ENCODE results near the gene PEX10. TPM values are rescaled to one million over a fixed set of nuclear protein-coding genes. Genes with fewer than 3 reads are reported as not detected.

The PEX10 gene
- total RNA-seq, 4 donors from 2014 or later: 20.8 to 33.3 (median 23.9) TPM

GRCh38 chr1:2384941-2385481 is 27.4 kb downstream of the PEX10 start:
- DNase-seq (ENCODE audit: low spot score) (no peak), ATAC-seq (ENCODE audit: low FRiP score) (no peak)
- no peak for TF ChIP-seq CTCF (IDR thresholded peaks at IDR 0.05)

GRCh38 chr1:2384130-2384860 is 28.1 kb downstream of the PEX10 start:
- no peak for TF ChIP-seq CTCF (IDR thresholded peaks at IDR 0.05)
- DNase-seq (ENCODE audit: low spot score) (no peak), ATAC-seq (ENCODE audit: low FRiP score) (no peak)

GRCh38 chr1:2383576-2383975 is 28.8 kb downstream of the PEX10 start:
- DNase-seq (ENCODE audit: low spot score) (no peak), ATAC-seq (ENCODE audit: low FRiP score) (no peak)
- no peak for TF ChIP-seq CTCF (IDR thresholded peaks at IDR 0.05)

GRCh38 chr1:2382621-2383361 is 29.6 kb downstream of the PEX10 start:
- no peak for ATAC-seq (ENCODE audit: low FRiP score)
- DNase-seq (ENCODE audit: low spot score): no peak
- TF ChIP-seq CTCF (IDR thresholded peaks at IDR 0.05): no peak

GRCh38 chr1:2381741-2382620 is 30.4 kb downstream of the PEX10 start:
- DNase-seq (ENCODE audit: low spot score) (peak; percentile 54), ATAC-seq (ENCODE audit: low FRiP score) (peak; percentile 90)
- TF ChIP-seq CTCF (IDR thresholded peaks at IDR 0.05): peak in 2 of 3 donors; percentile 81 to 84

GRCh38 chr1:2380816-2381591 is 31.4 kb downstream of the PEX10 start:
- no peak for TF ChIP-seq CTCF (IDR thresholded peaks at IDR 0.05)
- ATAC-seq (ENCODE audit: low FRiP score): no peak
- DNase-seq (ENCODE audit: low spot score): no peak

Data from omental fat pad (tissue), 4 donors.